ENCODE data around the gene MTA3.

GRCh38 chr2:42569116-42569711 is 782 bp downstream of the MTA3 start:
- TF ChIP-seq CTCF (IDR thresholded peaks at IDR 0.05; ENCODE audit: low read depth, low read length, poor library complexity, severe bottlenecking) (no peak), EZH2phosphoT487 (IDR thresholded peaks at IDR 0.05; ENCODE audit: borderline replicate concordance, low read length) (no peak)

All from DOHH2 (cell line).